CD4-positive, alpha-beta T cell treated with Interferon gamma for 1 hour (primary cell): ENCODE measurements around the gene IREB2.
A peak's percentile ranks its signal among the peaks of the same experiment; 100 is the strongest.
"Not testable (repeated sequence)": the region's sequence is repeated elsewhere in the genome, so short reads cannot be mapped to it uniquely, and the experiment has no call there.

Source experiments
- DNase-seq: peaks from one replicate; pipeline ENCODE4 v3.0.0-alpha.2; 2020

IREB2 gene

DNA sequence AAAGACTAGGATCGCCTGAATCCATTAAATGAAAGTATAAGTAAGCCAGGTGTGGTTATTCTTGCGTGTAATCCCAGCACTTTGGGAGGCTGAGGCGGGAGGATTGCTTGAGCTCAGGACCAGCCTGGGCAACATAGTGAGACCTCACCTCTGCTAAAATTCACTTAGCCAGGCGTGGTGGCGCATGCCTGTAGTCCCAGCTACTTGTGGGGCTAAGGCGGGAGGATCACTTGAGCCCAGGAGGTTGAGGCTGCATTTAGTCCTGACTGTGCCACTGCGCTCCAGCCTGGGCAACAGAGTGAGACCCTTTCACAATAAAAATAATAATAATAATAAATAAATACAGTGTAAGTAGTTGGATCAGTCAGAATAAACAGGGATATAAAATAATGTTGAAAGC is 43.9 kb downstream of the IREB2 start:
- no peak for DNase-seq

DNA sequence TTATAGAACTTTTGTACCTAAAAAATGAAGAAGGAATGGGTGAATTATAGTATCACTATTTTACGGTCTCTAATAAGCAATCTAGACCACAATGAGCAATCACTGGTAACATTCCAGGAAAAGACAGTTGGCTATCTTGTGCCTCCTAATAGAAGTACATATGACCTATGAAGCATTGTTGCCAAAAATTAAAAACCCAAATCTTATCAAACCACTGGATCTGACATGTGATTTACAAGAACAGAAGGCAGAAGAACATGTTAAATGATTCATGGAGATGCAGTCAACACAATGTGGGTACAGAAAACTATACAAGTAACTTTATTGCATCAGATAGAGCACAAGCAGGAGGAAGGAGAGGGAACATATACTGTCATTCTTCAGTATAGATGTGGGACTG is 54.9 kb downstream of the IREB2 start:
- no peak for DNase-seq

DNA sequence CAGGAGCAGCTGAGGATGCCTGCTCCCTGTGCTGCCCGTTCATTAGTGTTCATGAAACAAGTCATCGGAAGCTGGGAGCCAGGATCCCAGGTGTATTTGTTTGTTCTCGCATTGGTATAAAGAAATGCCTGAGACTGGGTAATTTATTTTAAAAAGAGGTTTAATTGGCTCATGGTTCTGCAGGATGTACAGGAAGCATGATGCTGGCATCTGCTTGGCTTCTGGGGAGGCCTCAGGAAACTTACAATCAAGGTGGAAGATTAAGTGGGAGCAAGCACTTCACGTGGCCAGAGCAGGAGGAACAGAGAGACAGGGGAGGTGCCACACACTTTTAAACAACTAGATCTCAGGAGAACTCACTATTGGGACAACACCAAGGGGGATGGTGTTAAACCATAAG is 63.8 kb downstream of the IREB2 start:
- DNase-seq, result no peak

DNA sequence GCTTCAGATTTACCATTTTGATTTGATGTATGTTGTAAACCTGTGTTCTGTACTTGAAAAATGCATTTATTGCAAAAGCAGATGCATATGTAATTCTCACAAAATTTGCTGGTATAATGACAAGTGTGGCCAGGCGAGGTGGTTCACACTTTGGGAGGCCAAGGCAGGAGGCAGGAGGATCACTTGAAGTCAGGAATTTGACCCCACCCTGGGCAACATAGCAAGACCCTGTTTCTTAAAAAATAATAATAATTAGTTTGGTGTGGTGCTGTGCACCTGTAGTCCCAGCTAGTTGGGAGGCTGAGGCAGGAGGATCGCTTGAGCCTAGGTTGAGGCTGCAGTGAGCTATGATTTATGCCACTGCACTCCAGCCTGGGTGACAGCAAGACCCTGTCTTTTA is 64.6 kb downstream of the IREB2 start:
- no peak for DNase-seq

DNA sequence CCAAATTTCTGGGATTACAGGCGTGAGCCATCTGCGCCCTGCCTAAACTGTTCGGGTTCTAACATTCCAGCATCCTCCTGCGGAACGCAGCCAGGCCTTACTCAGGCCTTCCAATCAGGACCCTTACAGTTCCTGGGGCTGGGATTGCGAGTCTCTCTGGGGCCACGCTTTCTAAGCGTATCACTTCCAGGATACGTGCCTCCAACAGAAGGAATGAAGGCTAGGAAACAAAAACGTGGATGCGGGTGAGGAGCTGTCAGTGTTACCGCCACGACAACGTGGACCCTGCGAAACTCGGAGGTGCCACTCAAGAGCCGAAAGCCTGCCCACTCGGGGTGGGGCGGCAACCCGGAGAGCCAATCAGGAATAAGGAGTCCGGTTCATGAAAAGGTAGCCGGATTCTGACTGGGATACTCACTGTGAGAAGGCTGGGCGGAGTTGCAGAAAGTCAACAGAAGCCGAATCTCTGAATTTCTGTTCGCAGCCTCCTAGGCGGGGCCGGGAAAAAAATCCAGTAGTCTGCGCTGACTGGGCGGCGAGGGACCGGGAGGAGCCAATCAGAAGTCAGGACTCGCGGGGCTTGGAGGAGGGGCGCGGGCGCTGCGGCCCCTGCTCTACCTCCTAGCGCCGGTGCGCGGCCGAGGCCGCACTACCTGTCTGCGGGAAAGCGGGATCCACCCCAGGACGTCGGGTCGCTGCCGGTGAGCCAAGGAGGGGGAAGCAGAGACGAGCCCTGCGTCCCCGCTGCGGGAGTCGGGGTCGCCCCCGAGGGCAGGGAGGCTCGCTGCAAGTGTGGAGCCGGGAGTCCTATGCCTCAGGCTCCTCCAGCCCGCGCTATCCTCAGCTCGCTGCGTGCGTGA is 69.2 kb downstream of the IREB2 start, which contains the start of gene HYKK:
HYKK (plus strand) TSS at position 607 of the 860 bp plus-strand sequence. CDS start 5,512 bp downstream, outside the sequence.
- peak; percentile 65 for DNase-seq

DNA sequence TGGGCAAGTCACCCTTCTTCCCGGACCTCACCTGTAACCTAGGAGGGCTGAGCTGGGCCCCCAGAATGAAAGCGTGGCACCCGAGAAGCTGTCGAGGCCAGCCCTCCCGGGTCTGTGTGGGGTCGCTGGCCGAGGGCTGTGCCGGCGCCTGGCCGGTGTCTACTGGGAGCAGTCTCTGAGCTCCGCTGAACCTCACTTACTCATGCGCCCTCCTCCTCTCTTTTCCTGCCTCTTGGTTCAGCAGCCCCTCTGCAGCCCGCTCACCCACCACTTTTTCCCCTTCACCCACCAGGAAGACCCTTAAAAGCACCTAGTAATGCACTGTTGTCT is 69.8 kb downstream of the IREB2 start:
- no peak for DNase-seq

DNA sequence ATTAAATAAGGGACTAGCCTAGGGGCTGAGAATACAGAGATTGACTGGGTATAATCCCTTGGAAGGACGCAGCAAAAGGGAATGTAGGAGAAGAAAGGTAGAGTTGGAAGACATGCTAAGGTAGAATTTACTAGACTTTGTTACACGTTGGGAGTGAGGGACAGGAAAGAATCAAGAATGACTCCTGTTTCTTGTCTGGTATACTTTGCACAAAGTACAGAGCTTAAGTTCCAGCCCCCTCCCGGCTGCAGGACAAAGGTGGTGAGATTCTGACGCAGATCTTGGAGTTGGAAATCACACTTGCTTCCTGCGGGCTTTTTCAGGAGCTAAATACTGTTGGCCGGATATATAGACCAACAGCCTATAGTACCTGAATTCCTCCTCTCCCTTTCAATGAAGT is 70.3 kb downstream of the IREB2 start:
- no peak for DNase-seq

DNA sequence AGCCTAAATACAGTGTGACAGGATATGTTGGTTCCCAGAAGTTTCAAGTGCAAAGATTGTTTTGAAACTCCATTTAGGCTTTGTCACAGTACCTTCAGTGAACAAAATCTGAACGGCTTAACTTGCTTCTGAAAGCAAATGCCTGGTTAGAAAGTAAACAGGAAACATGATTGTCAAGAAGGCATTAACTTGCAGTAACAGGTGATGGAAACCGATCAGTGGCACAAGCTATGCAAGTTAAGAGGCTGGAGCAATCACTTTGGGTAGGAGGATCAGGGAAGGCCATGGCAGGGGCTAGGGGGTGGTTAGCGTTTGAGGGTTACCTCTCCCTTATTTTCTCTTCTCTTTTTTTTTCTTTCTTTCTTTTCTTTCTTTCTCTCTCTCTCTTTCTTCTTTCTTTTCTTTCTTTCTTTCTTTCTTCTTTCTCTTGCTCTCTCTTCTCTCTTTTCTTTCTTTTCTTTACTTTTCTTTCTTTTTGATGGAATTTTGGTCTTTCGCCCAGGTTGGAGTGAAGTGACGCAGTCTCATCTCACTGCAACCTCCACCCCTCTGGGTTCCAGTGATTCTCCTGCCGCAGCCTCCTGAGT is 71.8 kb downstream of the IREB2 start:
- no peak for DNase-seq

DNA sequence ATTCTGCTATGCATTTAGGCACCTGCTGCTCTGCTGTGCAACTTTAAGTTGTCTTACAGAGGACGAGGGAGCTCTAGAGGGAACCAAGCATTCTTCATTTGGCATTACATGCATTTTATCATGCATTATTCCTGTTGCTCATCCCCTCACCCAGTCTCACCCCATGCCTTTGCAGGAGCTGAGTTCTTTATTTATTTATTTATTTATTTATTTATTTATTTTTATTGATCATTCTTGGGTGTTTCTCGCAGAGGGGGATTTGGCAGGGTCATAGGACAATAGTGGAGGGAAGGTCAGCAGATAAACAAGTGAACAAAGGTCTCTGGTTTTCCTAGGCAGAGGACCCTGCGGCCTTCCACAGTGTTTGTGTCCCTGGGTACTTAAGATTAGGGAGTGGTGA is 82.0 kb downstream of the IREB2 start:
- DNase-seq, result not testable (repeated sequence)

DNA sequence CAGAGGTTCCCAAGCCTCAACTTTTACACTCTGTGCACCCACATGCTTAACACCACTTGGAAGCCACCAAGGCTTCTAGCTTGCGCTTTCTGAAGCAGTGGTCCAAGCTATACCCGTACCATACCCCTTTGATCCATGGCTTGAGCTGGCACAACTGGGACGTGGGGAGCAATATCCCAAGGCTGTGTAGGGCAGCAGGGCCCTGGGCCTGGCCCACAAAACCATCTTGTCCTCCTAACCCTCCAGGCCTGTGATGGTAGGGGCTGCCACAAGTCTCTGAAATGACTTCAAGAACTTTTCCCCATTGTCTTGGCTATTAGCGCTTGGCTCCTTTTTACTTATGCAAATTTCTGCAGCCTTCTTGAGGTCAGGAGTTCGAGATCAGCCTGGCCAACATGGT is 86.2 kb downstream of the IREB2 start:
- no peak for DNase-seq

DNA sequence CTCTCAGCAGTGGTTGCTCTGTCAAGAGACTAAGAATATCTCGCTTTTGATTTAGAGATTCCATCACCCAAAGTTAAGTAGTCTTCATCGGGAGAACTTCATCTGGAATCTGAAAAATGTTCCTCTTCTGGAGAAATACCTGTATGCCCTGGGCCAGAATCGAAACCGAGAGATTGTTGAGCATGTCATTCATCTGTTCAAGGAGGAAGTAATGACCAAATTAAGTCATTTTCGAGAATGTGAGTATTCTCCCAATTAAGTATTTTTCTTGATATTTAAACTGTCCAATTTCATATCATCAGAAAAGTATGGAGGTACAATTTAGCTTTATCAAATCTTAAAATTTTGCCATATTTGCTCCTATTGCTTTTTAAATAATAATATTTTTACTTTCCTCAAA is 89.3 kb downstream of the IREB2 start:
- DNase-seq, result no peak

DNA sequence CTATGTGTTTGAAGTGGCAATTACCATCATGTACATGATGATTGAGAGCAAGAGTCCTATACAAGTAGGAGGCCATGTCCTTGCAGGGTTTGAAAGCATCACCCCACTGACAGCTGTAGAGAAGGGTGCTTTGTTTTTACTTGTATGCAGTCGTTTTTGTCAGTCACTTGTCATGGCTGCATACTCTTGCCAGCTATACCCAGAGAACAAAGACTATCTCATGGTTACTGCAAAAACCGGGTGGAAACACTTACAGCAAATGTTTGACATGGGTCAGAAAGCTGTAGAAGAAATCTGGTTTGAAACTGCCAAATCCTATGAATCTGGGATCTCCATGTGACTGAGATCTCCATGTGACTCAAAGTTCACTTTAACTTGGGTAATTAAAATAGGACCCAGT is 95.3 kb downstream of the IREB2 start:
- DNase-seq, result no peak

DNA sequence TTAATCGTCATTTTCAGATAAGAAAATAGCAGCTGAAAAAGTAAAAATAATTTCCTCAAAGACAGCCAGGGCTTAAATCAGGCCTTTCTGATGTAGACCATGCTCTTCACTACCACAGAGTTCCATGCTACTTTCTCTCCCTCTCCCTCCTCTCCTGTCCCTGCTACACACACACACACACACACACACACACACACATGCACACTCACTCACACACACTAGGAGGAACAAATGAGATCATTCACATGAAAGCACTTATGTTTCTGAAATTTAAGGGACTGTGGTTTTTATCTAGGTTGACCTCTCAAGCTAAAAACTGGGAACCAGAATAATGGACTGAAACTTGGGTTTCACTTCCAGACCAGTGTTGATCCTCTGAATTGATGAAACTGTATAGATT is 98.1 kb downstream of the IREB2 start:
- no peak for DNase-seq

DNA sequence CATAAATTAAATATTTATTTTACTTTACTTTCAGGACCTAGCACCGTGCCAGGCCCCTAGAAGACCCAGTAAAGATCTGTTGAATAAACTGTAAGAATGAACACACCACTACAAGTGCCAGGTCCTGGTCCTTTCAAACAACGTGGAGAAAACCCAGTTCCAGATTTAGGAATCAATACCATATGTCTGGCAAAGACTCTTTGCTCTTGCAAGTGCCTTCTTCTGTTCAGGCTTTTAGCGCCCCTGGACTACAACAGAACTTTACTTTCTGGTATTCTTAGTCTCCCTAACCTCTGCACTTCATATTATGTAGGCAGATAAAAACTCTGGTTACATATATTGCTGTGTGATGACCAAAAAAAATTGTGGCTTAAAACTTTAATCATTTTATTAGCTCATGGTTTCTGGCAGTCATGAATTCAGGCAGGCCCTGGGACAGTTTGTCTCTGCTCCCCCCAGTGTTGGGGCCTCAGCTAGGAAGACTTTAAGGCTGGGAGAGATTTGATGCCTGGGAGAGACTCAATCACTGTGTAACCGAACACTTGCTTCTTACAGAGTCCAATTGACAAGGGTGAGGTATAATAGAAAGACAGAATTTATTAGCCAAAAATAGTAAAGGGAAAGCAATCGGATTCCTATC is 99.4 kb downstream of the IREB2 start:
- no peak for DNase-seq

DNA sequence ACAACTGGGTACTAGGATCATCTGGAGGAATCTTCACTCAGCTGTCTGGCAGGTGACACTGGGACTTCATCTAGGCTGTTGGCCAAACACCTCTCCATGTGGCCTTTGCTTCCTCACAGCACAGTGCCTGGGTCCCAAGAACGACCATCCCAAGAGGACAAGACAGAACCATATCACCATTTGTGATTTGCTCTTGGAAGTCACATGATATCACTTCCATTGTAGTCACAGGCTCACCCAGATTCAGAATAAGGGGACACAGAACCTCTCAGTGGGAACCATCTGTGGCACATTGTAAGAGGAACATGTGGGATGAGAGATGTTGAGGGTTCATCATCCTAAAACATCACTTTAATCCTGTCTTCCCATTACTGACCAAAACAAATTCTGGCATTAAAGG is 100.3 kb downstream of the IREB2 start:
- no peak for DNase-seq

DNA sequence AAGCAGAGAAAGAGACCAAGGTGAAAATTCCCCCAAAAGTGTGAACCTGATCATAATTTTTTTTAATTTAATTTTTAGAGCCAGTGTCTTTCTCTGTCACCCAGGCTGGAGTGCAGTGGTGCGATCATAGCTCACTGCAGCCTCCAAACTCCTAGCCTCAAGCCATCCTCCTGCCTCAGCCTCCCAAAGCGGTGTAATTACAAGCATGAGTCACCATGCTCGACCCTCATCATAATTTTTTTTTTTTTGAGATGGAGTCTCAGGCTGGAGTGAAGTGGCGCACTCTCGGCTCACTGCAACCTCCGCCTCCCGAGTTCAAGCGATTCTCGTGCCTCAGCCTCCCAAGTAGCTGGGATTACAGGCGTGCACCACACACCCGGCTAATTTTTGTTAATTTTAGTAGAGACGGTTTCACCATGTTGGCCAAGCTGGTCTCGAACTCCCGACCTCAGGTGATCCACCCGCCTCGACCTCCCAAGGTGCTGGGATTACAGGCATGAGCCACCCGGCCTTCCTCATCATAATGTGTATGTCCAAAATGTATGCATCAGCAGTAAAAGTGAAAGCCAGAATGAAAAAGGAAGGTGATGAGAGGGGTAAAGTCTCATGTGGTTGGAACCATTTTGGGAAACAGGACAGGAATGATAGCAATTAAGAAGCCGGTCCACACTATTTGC is 101.6 kb downstream of the IREB2 start:
- not testable (repeated sequence) for DNase-seq

DNA sequence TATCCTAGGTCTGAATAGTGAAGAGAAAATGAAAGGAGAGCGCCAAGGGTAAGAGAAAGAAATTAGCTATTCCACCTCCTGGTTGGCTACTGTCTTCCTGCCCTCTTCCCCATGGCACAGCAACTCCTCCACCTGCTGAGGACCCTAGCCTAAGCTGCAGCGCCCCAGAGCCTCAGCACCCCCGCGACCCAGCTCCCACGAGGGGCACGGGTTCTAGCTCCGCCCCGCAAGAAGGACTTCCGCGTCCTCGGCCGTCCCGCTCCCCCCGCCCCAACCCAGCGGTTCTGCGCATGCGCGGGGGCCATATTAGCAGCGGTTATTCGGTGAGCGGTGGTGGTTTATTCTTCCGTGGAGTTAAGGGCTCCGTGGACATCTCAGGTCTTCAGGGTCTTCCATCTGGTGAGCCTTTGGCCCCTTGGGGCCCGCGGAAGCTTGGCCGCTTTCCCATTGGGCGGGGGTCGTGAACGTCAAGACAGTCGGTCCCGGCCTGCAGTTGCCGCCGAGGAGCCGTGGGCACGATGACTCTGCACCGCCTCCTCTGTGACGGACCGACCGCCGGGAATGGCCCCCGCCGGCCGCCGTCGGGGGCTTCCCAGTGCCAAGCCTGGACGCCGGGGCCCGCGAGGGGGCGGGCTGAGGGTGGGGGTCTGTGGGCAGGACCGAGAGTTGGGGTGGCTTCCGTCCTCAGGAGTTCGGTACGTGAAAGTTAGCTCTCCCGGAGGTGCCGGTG is 102.3 kb downstream of the IREB2 start, which contains the start of gene PSMA4:
PSMA4 (plus strand) TSS at position 304 of the 730 bp plus-strand sequence. CDS start 1,484 bp downstream, outside the sequence.
- peak; percentile 89 for DNase-seq

DNA sequence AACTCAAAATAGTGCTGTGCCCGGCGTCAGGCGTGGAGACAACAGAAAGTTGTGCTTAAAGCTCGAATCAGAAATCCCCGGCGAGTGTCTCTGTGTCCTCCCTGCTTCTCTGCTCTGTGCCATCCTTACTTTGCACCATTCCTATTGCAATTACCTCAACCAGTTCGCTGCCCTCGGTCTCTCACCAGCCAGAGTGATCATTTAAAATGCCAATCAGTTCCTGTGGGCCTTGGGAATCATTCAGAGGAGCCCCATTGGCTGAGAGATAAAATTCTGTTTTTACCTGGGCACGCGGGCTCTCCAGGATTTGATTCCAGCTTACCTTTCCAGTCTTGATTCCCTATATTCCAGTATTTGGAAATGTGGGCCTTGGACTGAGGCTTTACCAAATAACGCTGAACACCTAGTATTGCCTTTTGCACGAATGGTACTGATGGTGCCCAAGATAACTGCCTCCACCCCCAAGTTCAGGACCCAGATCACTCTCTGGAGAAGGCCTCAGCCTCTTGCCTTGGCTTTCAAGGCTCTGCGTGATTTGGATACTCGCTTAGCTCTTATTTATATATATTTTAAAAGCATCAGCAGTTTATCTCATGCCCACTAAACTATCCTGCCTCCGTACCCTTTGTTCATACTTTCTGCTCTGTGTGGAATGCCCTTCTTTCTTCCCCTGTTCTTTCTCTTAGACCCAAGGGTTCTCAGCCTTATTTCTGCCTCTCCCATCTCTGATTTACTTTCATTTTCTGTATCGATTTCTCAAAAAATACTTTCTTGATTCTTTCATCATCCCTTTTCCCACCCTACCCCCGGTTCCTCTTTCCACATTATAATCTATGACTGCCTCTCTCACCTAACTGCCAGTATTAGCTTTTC is 103.1 kb downstream of the IREB2 start:
- no peak for DNase-seq

DNA sequence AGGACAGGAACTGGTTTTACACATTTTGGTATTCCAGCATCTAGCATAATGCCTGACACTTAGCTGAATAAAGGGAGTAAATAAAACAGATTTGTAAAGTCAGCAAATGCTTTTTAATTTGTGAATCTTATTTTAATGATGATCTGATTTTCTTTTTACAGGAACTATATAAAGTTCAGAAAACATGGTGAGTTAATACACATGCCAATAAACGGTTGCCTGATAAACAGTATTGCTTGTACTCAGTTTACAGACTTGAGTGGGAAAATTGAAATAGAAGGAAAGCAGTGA is 103.7 kb downstream of the IREB2 start:
- no peak for DNase-seq

DNA sequence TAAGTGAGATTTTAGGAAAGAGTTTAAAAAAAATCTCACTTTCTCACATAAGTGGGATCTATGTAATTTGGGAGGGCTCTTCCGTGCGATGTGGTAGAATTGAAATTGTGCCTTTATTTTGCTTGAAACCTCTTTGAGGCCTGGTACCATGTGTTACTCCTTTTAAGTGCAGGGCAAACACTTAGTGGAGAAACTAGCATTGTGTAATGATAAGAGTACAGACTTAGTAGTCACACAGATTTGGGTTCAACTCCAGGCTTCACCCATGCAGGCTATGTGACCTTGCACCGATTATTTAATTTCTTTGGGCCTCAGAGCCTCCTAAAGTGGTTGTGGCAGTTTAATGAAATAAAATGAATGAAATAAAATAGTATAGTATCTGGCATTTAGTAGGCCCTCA is 104.6 kb downstream of the IREB2 start:
- no peak for DNase-seq

DNA sequence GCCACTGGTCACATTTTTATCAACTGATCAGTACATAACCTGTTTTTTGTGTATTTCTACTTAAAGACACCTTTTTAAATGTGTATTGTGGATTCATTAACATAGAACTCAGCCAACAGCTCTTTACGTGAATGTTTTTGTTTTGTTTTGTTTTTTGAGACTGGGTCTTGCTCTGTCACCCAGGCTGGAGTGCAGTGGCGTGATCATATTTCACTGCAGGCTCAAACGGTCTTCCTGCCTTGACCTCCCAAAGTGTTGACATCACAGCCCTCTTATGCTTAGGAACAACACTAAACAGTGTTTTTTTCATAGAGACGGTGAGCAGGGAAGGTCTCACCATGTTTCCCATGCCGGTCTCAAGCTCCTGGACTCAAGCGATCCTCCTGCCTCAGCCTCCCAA is 112.2 kb downstream of the IREB2 start:
- no peak for DNase-seq

DNA sequence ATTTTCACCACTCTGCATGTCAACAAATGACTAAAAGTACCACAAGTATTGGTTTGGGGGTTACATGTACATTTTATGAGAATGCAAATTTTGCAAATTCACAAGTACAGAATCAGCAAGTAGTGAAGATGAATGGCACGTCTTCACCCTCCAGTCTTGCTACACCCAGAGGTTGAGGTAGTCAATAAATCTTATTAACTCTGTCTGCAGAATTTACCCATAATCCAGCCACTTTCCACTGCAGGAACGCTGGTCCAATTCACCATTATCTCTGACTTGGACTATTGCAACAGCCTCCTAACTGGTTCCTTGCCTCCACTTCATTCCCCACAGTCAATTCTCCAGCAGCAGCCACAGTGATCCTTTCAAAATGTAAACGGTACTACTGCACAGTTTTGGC is 112.8 kb downstream of the IREB2 start:
- no peak for DNase-seq
